Vagina (tissue), 2 donors: ENCODE data around the gene SENP1.

Experiments
- POLR2A ChIP-seq, 2 donors: fragments of 450-650 bp; IDR thresholded peaks; one replicate each; pipeline ENCODE4 v1.6.1; 2017; ENCODE audit warnings: antibody characterized with exemption in 2 of 2, mild to moderate bottlenecking in 2 of 2, moderate library complexity in 2 of 2
- POLR2AphosphoS5 ChIP-seq, 2 donors: sonication (generic); formaldehyde crosslinking; IDR thresholded peaks; one replicate each; pipeline ENCODE4 v1.9.0; 2017; ENCODE audit warnings: antibody characterized with exemption in 2 of 2, mild to moderate bottlenecking in 2 of 2, low read depth in 1 of 2; ENCODE audit not compliant: insufficient read depth in 1 of 2
- TF ChIP-seq, protein P1 (sequence below), 3 experiments: fragments of 450-650 bp in 2 of 3; fragments of 200-600 bp in 1 of 3; sonication (generic) in 1 of 3; IDR thresholded peaks; one replicate each; pipeline ENCODE4 v1.5.1; 2017 to 2019; ENCODE audit warnings: antibody characterized with exemption in 3 of 3, mild to moderate bottlenecking in 2 of 3, moderate library complexity in 2 of 3

DNA sequence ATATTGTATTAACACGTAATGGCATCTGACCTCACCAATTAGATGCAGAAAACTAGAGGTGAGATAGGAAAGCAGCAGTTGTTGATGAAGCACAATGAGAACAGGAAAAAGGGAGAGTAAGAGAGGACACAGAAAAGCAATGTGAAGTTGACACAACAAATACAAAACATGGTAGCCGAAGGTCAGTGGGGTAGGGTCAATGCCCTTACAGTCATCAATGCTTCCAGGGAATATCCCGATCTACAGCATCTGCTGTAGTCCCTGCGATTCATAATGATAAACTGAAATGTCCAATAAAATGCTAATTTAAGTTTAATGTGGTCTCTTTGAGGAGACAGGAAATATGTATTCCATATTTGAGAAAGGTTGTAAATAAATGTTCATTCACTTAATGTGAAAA, 98.7 kb downstream of the SENP1 start:
- no peak for TF ChIP-seq POLR2AphosphoS5 (IDR thresholded peaks at IDR 0.05; ENCODE audit: insufficient read depth in 1 of 2, low read depth in 1 of 2)
- no peak for TF ChIP-seq POLR2A (IDR thresholded peaks at IDR 0.05)
- TF ChIP-seq, protein P1, sequence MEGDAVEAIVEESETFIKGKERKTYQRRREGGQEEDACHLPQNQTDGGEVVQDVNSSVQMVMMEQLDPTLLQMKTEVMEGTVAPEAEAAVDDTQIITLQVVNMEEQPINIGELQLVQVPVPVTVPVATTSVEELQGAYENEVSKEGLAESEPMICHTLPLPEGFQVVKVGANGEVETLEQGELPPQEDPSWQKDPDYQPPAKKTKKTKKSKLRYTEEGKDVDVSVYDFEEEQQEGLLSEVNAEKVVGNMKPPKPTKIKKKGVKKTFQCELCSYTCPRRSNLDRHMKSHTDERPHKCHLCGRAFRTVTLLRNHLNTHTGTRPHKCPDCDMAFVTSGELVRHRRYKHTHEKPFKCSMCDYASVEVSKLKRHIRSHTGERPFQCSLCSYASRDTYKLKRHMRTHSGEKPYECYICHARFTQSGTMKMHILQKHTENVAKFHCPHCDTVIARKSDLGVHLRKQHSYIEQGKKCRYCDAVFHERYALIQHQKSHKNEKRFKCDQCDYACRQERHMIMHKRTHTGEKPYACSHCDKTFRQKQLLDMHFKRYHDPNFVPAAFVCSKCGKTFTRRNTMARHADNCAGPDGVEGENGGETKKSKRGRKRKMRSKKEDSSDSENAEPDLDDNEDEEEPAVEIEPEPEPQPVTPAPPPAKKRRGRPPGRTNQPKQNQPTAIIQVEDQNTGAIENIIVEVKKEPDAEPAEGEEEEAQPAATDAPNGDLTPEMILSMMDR (IDR thresholded peaks at IDR 0.05): no peak
